ENCODE measurements around the gene INPP5J. TPM values are rescaled to one million over a fixed set of nuclear protein-coding genes. Genes with fewer than 3 reads are reported as not detected.

The INPP5J gene
- polyA plus RNA-seq, 1 donor (not counting 4 experiments of a cell fraction or from before 2014, with no cell fraction given) = 0.22 TPM

DNA sequence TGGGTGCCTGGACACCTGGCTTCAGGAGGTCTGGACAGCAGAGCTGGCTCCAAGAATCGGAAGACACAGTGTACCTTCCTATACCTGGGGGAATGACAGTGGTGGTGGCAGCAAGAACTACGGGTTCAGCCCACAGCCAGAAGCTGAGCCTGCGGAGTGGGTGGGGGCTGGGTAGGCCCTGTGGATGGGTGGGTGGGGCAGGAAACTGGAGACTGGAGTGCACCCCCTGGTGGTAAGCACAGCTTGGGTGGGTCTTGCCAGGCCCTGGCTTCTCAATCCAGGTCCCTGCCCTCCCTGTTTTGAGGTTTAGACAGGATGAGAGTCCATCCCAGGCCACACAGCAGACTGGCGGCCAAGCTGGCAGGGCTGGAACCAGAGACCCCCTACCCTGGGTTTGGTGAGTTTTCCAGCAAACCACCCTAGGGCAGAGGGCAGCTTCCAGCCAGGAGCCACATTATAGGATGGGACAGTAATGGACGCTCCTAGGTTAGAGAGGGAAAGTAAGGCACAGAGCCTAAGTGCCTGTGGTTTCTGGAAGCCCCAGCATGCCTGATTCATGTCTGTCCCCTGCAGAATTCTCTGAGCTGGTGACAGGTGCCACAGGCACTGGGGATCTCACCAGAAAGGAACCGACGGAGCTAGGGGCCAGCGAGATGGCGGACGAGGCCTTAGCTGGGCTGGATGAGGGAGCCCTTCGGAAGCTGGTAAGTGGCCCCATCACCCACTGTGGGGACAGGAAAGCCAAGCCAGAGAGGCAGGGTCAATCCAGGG, 40.0 kb upstream of the INPP5J start:
- no peak for DNase-seq (ENCODE audit: low read depth, low spot score)
- peak overlapping the region; percentile 91 for H3K9ac ChIP-seq (ENCODE audit: control insufficient read depth, extremely low read depth, insufficient read depth, low read length)
- H3K9me1 ChIP-seq (ENCODE audit: control insufficient read depth, extremely low read depth, insufficient read depth, low read length) = peaks cover 2% of the 10 kb centered on the region
- H3K4me1 ChIP-seq (ENCODE audit: control insufficient read depth, extremely low read depth, insufficient read depth, low read length) = peaks cover 56% of the 10 kb centered on the region
- dilution Hi-C loops (cut with MboI; ENCODE audit: extremely low pct_ligation_motif_present, low sequenced_read_pairs) = no loop called here
- H3K79me2 ChIP-seq (ENCODE audit: control insufficient read depth, insufficient read depth, low read length) = peaks cover 64% of the 10 kb centered on the region
- H3K4me2 ChIP-seq (ENCODE audit: control insufficient read depth, extremely low read depth, insufficient read depth, low read depth, low read length) = peak overlapping the region; percentile 96
- H3K9me3 ChIP-seq (ENCODE audit: control insufficient read depth, low read depth, low read length) = no peaks in the 10 kb centered on the region
- no peak for FAIRE-seq
- H3K36me3 ChIP-seq (ENCODE audit: control insufficient read depth in 2 of 2, extremely low read depth in 1 of 2, insufficient read depth in 2 of 2, low read length in 2 of 2) = peaks cover 17 to 46% of the 10 kb centered on the region in 2 experiments
- no peak for TF ChIP-seq EZH2 (IDR thresholded peaks at IDR 0.05; ENCODE audit: low read length)
- TF ChIP-seq, protein P1, sequence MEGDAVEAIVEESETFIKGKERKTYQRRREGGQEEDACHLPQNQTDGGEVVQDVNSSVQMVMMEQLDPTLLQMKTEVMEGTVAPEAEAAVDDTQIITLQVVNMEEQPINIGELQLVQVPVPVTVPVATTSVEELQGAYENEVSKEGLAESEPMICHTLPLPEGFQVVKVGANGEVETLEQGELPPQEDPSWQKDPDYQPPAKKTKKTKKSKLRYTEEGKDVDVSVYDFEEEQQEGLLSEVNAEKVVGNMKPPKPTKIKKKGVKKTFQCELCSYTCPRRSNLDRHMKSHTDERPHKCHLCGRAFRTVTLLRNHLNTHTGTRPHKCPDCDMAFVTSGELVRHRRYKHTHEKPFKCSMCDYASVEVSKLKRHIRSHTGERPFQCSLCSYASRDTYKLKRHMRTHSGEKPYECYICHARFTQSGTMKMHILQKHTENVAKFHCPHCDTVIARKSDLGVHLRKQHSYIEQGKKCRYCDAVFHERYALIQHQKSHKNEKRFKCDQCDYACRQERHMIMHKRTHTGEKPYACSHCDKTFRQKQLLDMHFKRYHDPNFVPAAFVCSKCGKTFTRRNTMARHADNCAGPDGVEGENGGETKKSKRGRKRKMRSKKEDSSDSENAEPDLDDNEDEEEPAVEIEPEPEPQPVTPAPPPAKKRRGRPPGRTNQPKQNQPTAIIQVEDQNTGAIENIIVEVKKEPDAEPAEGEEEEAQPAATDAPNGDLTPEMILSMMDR (optimal IDR thresholded peaks at IDR 0.05 in 1 of 3, IDR thresholded peaks at IDR 0.05 in 1 of 3, conservative IDR thresholded peaks at IDR 0.05 in 1 of 3; ENCODE audit: extremely low read depth in 1 of 3, insufficient read depth in 2 of 3, low read length in 3 of 3) = peak; percentile 54 to 82 (median 70)
- peak overlapping the region; percentile 92 for H3K27ac ChIP-seq (ENCODE audit: control insufficient read depth, insufficient read depth, low read length)
- no peak overlapping the region for H2AFZ ChIP-seq (ENCODE audit: control insufficient read depth, low read length)
- H4K20me1 ChIP-seq (ENCODE audit: control insufficient read depth, extremely low read depth, insufficient read depth, low read length) = peaks cover 21% of the 10 kb centered on the region
- H3K4me3 ChIP-seq (ENCODE audit: control insufficient read depth in 2 of 3, extremely low read depth in 1 of 3, insufficient read depth in 2 of 3, low read depth in 1 of 3, low read length in 3 of 3) = peak overlapping the region; percentile 85 to 87 (median 86)
- H3K27me3 ChIP-seq (ENCODE audit: control insufficient read depth, extremely low read depth, insufficient read depth, low read length) = no peaks in the 10 kb centered on the region

DNA sequence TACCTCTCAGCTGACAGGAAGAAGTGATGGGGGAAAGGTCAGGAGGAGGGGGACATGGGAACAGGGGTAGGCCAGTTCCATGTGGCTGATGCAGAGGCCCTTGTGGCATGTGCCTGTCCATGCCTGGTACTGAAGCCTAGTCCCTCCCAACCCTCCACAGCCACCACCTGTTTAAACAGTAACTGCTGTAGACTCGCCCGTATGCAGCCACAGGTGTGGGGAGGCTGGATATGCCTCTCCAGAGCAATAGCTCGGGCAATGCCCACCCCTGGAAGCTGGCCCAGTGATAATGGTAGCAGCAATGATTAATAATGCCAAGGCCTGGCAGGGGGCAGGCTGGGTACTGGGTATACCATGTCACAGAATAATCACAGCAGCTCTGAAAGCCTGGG, 39.4 kb upstream of the INPP5J start:
- TF ChIP-seq, protein P1 (optimal IDR thresholded peaks at IDR 0.05 in 1 of 3, IDR thresholded peaks at IDR 0.05 in 1 of 3, conservative IDR thresholded peaks at IDR 0.05 in 1 of 3; ENCODE audit: extremely low read depth in 1 of 3, insufficient read depth in 2 of 3, low read length in 3 of 3) = no peak
- TF ChIP-seq EZH2 (IDR thresholded peaks at IDR 0.05; ENCODE audit: low read length) = no peak
- Histone ChIP-seq H3K4me2 (ENCODE audit: control insufficient read depth, extremely low read depth, insufficient read depth, low read depth, low read length) (peak overlapping the region; percentile 96), H3K4me1 (ENCODE audit: control insufficient read depth, extremely low read depth, insufficient read depth, low read length) (peaks cover 53% of the 10 kb centered on the region), H3K4me3 (ENCODE audit: control insufficient read depth in 2 of 3, extremely low read depth in 1 of 3, insufficient read depth in 2 of 3, low read depth in 1 of 3, low read length in 3 of 3) (peak overlapping the region; percentile 85 to 87 (median 86)), H3K27me3 (ENCODE audit: control insufficient read depth, extremely low read depth, insufficient read depth, low read length) (no peaks in the 10 kb centered on the region), H3K79me2 (ENCODE audit: control insufficient read depth, insufficient read depth, low read length) (peaks cover 70% of the 10 kb centered on the region), H2AFZ (ENCODE audit: control insufficient read depth, low read length) (no peak overlapping the region), H3K36me3 (ENCODE audit: control insufficient read depth in 2 of 2, extremely low read depth in 1 of 2, insufficient read depth in 2 of 2, low read length in 2 of 2) (peaks cover 21 to 52% of the 10 kb centered on the region in 2 experiments), H3K9me1 (ENCODE audit: control insufficient read depth, extremely low read depth, insufficient read depth, low read length) (peaks cover 2% of the 10 kb centered on the region), H3K9me3 (ENCODE audit: control insufficient read depth, low read depth, low read length) (no peaks in the 10 kb centered on the region), H4K20me1 (ENCODE audit: control insufficient read depth, extremely low read depth, insufficient read depth, low read length) (peaks cover 26% of the 10 kb centered on the region), H3K27ac (ENCODE audit: control insufficient read depth, insufficient read depth, low read length) (peak overlapping the region; percentile 92), H3K9ac (ENCODE audit: control insufficient read depth, extremely low read depth, insufficient read depth, low read length) (peak overlapping the region; percentile 91)
- dilution Hi-C loops (cut with MboI; ENCODE audit: extremely low pct_ligation_motif_present, low sequenced_read_pairs) = no loop called here
- FAIRE-seq = no peak
- DNase-seq (ENCODE audit: low read depth, low spot score) = no peak

All from keratinocyte (primary cell).